ENCODE data around the gene MUTYH.
"Not testable (repeated sequence)": the region's sequence is repeated elsewhere in the genome, so short reads cannot be mapped to it uniquely, and the experiment has no call there.

The MUTYH gene

GRCh38 chr1:45339789-45340558 lies at the start of gene MUTYH, which contains the start of gene TOE1:
TSS of gene MUTYH (minus strand) at chr1:45340440. CDS start at chr1:45334505, 5,935 bp downstream.
TSS of gene TOE1 (plus strand) at chr1:45340170. CDS start at chr1:45340253, 83 bp downstream.
- peak; percentile 99 for DNase-seq

- no peak for DNase-seq
Measured at GRCh38 chr1:45386219-45386618, 46.0 kb upstream of the MUTYH start.

GRCh38 chr1:45385302-45385701 lies 45.1 kb upstream of the MUTYH start:
- DNase-seq = peak; percentile 88

GRCh38 chr1:45384213-45384612 lies 44.0 kb upstream of the MUTYH start:
- DNase-seq = not testable (repeated sequence)

- DNase-seq = no peak
Measured at GRCh38 chr1:45383191-45383590, 43.0 kb upstream of the MUTYH start.

- no peak for DNase-seq
Measured at GRCh38 chr1:45381243-45381642, 41.0 kb upstream of the MUTYH start.

- no peak for DNase-seq
Measured at GRCh38 chr1:45380730-45381129, 40.5 kb upstream of the MUTYH start.

GRCh38 chr1:45380125-45380524 lies 39.9 kb upstream of the MUTYH start:
- no peak for DNase-seq

- no peak for DNase-seq
Measured at GRCh38 chr1:45379524-45379923, 39.3 kb upstream of the MUTYH start.

- no peak for DNase-seq
Measured at GRCh38 chr1:45378184-45378583, 37.9 kb upstream of the MUTYH start.

- DNase-seq = no peak
Measured at GRCh38 chr1:45375104-45376090, 35.2 kb upstream of the MUTYH start.

GRCh38 chr1:45373573-45373972 lies 33.3 kb upstream of the MUTYH start:
- DNase-seq = no peak

- no peak for DNase-seq
Measured at GRCh38 chr1:45370575-45370974, 30.3 kb upstream of the MUTYH start.

- DNase-seq = no peak
Measured at GRCh38 chr1:45365051-45365450, 24.8 kb upstream of the MUTYH start.

- DNase-seq = no peak
Measured at GRCh38 chr1:45364294-45364693, 24.1 kb upstream of the MUTYH start.

GRCh38 chr1:45360981-45361380 lies 20.7 kb upstream of the MUTYH start:
- peak; percentile 88 for DNase-seq

- DNase-seq = peak; percentile 76
Measured at GRCh38 chr1:45359882-45360513, 19.8 kb upstream of the MUTYH start.

GRCh38 chr1:45356186-45356585 lies 15.9 kb upstream of the MUTYH start:
- DNase-seq = no peak

- no peak for DNase-seq
Measured at GRCh38 chr1:45355683-45356082, 15.4 kb upstream of the MUTYH start.

- no peak for DNase-seq
Measured at GRCh38 chr1:45354838-45355237, 14.6 kb upstream of the MUTYH start.

- no peak for DNase-seq
Measured at GRCh38 chr1:45353685-45354084, 13.4 kb upstream of the MUTYH start.

- DNase-seq = no peak
Measured at GRCh38 chr1:45351508-45351907, 11.3 kb upstream of the MUTYH start.
